HG03064 (cell line): Measurements from ENCODE around the gene INPP5A.

Source experiments
- ATAC-seq: cut with Tn5 transposase; IDR thresholded peaks from one replicate; pipeline ENCODE4 v1.9.1; 2021; ENCODE audit warnings: low read depth; ENCODE audit not compliant: unreplicated experiment

The INPP5A gene

DNA sequence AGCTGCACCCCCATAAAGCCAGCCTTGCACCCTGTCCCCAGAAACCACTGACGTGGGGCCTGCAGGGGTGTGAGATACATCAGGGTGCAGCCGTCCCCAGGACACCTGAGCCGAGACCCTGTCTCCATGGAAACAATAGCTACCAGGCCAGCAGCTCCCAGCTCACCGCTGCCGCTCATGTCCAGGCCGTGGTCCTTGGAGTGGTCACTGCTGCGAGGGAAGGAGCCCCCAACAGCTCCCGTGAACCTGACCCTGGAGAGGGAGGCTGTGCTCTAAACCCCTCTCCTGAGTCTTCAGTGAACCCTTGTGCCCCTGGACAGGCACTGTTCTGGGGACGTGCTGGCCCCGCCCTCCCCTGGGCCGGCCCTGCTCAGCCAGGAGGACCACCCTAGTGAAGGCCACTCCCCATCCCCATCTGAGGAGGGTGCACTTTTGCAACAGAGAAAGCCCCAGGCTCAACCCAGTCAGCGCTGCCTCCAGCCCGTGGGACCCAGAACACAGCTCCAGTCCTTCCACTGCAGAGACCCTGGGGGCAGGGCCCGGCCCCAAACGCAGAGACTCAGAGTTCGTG is 19.6 kb upstream of the INPP5A start:
- ATAC-seq: no peak

- ATAC-seq: no peak
These were observed 18.8 kb upstream of the INPP5A start for GRCh38 chr10:132518572-132519381.

DNA sequence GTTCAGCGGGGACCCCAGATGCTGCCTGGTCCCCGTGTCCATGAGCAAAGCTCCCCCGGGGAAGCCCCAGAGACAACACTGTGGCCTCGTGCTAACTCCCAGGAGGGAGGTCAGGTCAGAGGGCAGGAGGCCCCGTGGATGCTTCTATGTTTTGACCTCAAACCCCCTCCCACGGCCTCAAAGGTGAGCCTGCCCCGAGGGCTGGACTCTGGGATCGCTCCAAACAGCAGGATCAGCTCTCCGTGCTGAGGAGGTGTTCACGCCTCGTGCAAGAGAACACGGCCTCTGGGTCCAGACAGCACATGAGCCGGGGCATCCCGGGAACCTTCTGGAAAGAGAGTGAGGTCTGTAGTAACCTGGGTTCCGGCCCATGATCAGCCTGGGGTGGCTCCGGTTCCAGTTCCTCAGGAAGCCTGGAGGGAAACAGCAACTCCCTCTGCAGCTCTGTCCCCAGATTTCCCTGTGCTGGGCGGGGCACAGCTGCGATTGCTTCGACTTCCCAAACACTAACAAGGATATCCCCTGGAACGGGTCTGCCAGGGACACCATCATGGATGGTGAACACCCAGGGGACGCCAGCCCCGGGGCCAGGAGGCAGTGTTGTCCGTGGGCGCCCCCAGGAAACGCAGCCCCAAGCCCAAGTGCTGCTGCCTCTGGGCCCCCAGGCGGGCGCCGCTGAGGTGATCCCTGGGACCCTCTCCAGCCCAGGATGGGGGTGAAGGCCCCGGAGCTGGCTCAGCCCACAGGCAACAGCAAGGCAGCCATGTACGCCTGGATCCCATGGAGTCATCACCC is 18.0 kb upstream of the INPP5A start:
- no peak for ATAC-seq

GRCh38 chr10:132520177-132520811 is 17.3 kb upstream of the INPP5A start:
- no peak for ATAC-seq

DNA sequence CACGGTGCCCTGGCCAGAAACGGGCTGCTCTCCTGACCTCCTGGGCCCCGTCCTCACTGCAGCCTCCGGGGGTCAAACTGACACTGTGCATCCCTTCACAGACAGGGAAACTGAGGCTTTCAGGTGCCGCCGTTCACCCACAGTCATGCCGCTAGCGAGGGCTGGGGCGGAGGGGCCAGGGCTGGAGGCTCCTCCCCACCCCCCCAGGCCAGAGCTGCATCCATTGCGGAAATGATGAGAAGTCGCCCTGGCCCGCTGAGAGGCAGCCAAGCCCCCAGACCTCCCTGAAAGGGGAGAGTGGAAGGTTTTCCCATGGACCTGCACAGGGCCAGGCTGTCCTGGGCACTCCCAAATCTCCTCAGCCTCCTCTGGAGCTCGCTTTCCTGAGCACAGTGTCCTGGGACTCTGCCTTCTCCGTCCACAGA is 16.5 kb upstream of the INPP5A start:
- no peak for ATAC-seq

- ATAC-seq: no peak
These were observed 16.0 kb upstream of the INPP5A start for GRCh38 chr10:132521466-132522102.

DNA sequence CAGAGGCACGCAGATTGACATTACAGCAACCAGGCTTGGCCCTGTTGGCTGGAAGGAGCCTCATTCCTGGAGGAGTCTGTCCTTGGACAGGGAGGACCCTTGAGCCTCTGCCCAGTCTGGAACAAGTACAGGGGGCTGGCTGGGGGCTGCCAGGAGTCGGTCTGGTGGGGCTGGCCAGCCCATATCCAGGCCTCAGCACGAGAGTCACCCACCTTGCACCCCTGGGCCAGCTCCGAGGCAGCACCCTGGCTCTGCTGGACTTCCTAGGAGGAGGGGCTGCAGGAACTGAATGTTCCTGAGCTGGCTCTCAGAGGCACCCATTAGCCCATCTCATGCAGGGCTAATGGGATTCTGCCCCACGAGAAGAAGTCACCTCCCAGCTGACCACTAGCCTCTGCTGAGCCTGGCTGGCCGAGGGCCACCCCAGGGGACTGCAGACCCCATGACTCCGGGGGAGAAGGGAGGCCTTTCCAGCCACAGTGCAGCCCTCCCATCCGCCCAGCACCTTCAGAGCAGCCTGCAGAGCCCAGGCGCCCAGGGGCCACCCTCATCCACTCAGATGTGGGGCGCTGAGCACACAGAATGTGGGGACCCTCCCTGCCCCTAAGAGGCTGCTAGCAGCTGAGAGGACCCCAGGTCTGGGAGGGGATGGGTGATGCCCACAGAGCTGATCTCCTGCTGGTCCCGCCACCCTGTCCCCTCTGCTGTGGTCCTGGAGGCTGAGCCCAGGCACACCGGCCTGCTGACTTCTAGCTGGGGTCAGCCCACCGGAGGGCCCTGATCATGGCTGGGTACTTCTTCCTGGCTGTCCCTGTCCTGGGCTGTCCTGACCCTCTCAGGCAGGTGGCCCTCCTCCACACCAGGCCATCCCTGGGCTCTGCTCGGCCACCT is 14.8 kb upstream of the INPP5A start:
- ATAC-seq: no peak

DNA sequence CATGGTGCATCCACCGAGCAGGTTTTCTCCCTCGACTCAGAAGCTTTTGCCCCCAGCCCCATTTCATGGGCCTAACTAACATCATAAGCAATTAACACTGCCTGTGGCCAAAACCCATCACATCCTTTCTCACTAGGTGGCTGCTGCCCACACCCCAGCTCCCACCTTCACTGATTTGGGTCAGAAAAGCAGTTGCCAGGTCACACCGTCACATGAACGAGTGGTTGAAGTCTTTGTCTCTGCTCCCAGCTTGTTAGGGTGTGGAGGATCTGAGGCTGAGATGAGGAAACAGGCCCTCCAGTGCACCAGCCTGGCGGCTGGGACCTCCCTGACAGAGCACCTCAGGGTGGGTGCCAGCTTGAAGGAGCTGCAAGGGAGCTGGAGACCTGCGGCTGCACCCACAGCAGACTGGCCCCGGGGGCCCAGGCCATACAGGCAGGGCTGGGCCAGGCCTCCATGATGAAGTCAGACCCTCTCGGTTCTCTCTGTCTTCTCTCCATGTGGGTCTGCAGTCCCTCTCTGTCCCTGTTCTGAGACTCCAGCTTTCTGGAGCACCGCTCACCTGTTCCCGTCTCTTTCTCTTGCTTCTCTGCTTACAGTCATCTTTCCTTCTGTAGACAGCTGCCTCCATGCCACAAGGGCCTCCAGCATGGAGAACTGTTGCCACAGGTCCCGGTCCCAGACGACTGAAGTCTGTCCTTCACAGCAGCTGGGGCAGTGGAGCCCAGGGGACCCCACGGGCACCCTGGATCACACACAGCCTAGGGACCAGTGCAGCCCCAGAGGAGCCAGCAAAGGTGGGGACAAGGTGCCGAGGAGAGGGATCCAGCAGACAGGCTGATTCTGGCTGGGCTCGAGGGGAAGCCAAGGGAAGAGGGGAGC is 13.8 kb upstream of the INPP5A start:
- no peak for ATAC-seq

- no peak for ATAC-seq
These were observed 12.9 kb upstream of the INPP5A start for GRCh38 chr10:132524443-132525285.

GRCh38 chr10:132526676-132527075 is 10.9 kb upstream of the INPP5A start:
- no peak for ATAC-seq

- ATAC-seq: no peak
These were observed 10.1 kb upstream of the INPP5A start for GRCh38 chr10:132527339-132528063.

GRCh38 chr10:132528064-132528691 is 9.4 kb upstream of the INPP5A start:
- ATAC-seq: no peak

- ATAC-seq: no peak
These were observed 5.4 kb upstream of the INPP5A start for GRCh38 chr10:132532179-132532578.

DNA sequence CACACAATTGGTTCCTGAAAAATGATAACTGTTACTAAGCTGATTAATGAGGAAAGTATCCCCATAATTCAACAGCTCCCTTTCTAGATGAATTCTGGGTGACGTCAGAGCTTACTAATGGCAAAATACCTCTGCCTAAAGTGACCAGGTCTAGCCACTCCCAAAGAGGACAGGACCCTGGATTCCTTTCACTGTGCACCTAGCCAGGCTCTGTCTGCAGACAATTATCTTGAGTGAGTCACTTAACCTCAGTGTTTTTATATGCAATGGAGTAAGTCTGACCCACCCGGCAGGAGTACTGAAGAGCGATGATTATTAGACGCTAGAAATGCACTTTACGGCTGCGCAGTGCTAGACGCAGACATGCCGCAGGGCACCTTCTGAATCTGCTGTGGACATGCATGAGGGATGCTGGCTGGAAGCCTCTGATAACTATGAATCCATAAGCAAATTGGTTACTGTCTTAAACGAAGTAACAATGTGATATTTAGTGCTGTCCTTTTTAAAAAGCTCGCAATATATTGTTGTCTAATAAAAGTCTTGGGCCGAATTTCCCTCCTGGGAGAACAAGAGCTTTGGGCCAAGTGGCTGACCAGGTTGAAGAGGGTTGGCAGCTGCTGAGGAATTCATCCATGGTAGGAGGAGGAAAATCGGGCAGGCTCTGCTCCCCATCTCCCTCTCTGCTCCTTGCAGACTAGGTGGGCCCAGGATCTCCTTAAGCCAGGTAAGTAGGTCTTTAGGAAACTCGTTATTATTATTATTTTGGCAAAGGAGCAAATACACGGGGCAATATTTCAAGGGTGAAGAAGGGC is 4.6 kb upstream of the INPP5A start:
- no peak for ATAC-seq

- ATAC-seq: no peak
These were observed 3.9 kb upstream of the INPP5A start for GRCh38 chr10:132533571-132534260.
